Body of pancreas (tissue), 4 donors: ENCODE measurements around the gene DIP2B.

Experiments used
- POLR2A ChIP-seq, 3 donors: fragments of 450-650 bp; IDR thresholded peaks; one replicate each; pipeline ENCODE4 v1.6.1; 2016; ENCODE audit warnings: antibody characterized with exemption in 3 of 3, mild to moderate bottlenecking in 2 of 3
- TF ChIP-seq, protein P1 (sequence below), 7 experiments: fragments of 450-650 bp in 4 of 7; fragments of 200-600 bp in 3 of 7; sonication (generic) in 3 of 7; IDR thresholded peaks; one replicate each; pipeline ENCODE4 v1.5.1; 2016 to 2019; ENCODE audit warnings: antibody characterized with exemption in 7 of 7

DNA sequence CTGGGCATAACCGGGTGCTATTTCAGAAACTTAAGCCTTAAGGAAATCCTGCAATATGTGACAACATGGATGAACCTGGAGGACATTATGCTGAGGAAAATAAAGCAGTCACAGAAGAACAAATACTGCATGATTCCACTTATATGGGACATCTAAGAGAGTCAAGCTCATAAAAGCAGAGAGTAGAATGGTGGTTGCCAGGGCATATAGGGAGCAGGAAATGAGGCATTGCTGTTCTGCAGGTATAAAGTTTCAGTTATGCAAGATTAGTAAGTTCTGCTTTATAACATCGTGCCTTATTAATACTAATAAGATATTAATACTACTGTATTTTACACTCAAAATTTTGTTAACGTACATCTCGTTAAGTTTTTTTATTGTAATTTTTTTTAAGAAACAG is 134.9 kb downstream of the DIP2B start:
- TF ChIP-seq, protein P1, sequence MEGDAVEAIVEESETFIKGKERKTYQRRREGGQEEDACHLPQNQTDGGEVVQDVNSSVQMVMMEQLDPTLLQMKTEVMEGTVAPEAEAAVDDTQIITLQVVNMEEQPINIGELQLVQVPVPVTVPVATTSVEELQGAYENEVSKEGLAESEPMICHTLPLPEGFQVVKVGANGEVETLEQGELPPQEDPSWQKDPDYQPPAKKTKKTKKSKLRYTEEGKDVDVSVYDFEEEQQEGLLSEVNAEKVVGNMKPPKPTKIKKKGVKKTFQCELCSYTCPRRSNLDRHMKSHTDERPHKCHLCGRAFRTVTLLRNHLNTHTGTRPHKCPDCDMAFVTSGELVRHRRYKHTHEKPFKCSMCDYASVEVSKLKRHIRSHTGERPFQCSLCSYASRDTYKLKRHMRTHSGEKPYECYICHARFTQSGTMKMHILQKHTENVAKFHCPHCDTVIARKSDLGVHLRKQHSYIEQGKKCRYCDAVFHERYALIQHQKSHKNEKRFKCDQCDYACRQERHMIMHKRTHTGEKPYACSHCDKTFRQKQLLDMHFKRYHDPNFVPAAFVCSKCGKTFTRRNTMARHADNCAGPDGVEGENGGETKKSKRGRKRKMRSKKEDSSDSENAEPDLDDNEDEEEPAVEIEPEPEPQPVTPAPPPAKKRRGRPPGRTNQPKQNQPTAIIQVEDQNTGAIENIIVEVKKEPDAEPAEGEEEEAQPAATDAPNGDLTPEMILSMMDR (IDR thresholded peaks at IDR 0.05) = no peak
- TF ChIP-seq POLR2A (IDR thresholded peaks at IDR 0.05) = no peak
